Neural crest cell (in vitro differentiated cells): ENCODE results near the gene GPAT3. TPM values are rescaled to one million over a fixed set of nuclear protein-coding genes. Genes with fewer than 3 reads are reported as not detected.

Source experiments
- total RNA-seq: library from RNA; stranded (reverse); gene quantifications from 2 replicates; pipeline ENCODE4 v1.2.1, GENCODE V29; 2021

Gene GPAT3
- total RNA-seq, 1 donor from 2014 or later, result not detected

Other genes starting within 250 kb of the GPAT3 start
- 0.30 and 0.32 TPM in 2 replicates for gene HPSE, start 201.3 kb upstream of the GPAT3 start, total RNA-seq
- gene HELQ, start 80.3 kb upstream of the GPAT3 start, total RNA-seq, result 14.0 and 15.7 TPM in 2 replicates
- gene MRPS18C, start 80.0 kb upstream of the GPAT3 start, total RNA-seq, result 49.3 and 56.8 TPM in 2 replicates
- gene ABRAXAS1, start 51.0 kb upstream of the GPAT3 start, total RNA-seq, result 25.9 and 30.9 TPM in 2 replicates